ENCODE data around the gene FAM114A1.

GRCh38 chr4:38939165-38939564, 71.6 kb downstream of the FAM114A1 start:
- no peak for TF ChIP-seq CTCF (conservative IDR thresholded peaks at IDR 0.05; ENCODE audit: low read depth in 2 of 2)
- TF ChIP-seq EZH2phosphoT487 (IDR thresholded peaks at IDR 0.05; ENCODE audit: unreplicated experiment): no peak
- no peak for TF ChIP-seq POLR2AphosphoS5 (IDR thresholded peaks at IDR 0.05; ENCODE audit: low read depth)
- TF ChIP-seq EZH2 (IDR thresholded peaks at IDR 0.05; ENCODE audit: low read depth, unreplicated experiment): no peak
- TF ChIP-seq ETS1 (IDR thresholded peaks at IDR 0.05): no peak
- no peak for TF ChIP-seq ZNF331 (CRISPR knock-in tag; IDR thresholded peaks at IDR 0.05; ENCODE audit: low read depth)
- TF ChIP-seq REST (IDR thresholded peaks at IDR 0.05; ENCODE audit: unreplicated experiment): no peak
- no peak for TF ChIP-seq CREB1 (CRISPR knock-in tag; IDR thresholded peaks at IDR 0.05; ENCODE audit: low read depth)

Data from GM23338 (cell line).